HepG2 (cell line): ENCODE measurements around the gene CD7. TPM values are rescaled to one million over a fixed set of nuclear protein-coding genes. Genes with fewer than 3 reads are reported as not detected.

Source experiments
- ATM ChIP-seq: fragments of 450-650 bp; IDR thresholded peaks from 2 replicates; pipeline ENCODE4 v1.7.1; 2017; ENCODE audit warnings: mild to moderate bottlenecking, borderline replicate concordance
- PREB ChIP-seq: sonication (generic); formaldehyde crosslinking; IDR thresholded peaks from 2 replicates; pipeline ENCODE4 v1.4.0; 2020; ENCODE audit warnings: missing genetic modification reagents
- XBP1 ChIP-seq: sonication (generic); formaldehyde crosslinking; IDR thresholded peaks from 2 replicates; pipeline ENCODE4 v1.5.0; 2020; ENCODE audit warnings: missing genetic modification reagents
- ZBTB38 ChIP-seq: sonication (generic); formaldehyde crosslinking; IDR thresholded peaks from 2 replicates; pipeline ENCODE4 v1.5.1; 2020; ENCODE audit warnings: mild to moderate bottlenecking, missing genetic modification reagents
- ZGPAT ChIP-seq: IDR thresholded peaks from 2 replicates; pipeline ENCODE4 v1.6.1; 2016; ENCODE audit warnings: mild to moderate bottlenecking
- ZNF142 ChIP-seq: sonication (generic); formaldehyde crosslinking; IDR thresholded peaks from 2 replicates; pipeline ENCODE4 v1.4.0; 2020; ENCODE audit warnings: missing genetic modification reagents
- ZNF17 ChIP-seq: sonication (generic); formaldehyde crosslinking; IDR thresholded peaks from 2 replicates; pipeline ENCODE4 v1.5.0; 2020; ENCODE audit warnings: mild to moderate bottlenecking, missing genetic modification reagents
- polyA plus RNA-seq, 8 experiments: library from polyadenylated mRNA; depleted of rRNA in 3 of 8; stranded (reverse) in 7 of 8; unstranded in 1 of 8; fragments of >200 nt; fragmentation: Illumina TruSeq in 4 of 8; extraction: Trizol in 4 of 8; gene quantifications; 2 replicates each; pipeline versions ENCODE4 v1.2.1 to v1.2.3, GENCODE V29; 2011 to 2016; ENCODE audit warnings: low read depth in 4 of 8, missing spikeins in 1 of 8, mixed read lengths in 1 of 8; ENCODE audit not compliant: insufficient read depth in 1 of 8
- total RNA-seq, 5 experiments: library from RNA; depleted of rRNA; stranded (reverse); fragments of >200 nt; fragmentation: Illumina TruSeq; extraction: Trizol; gene quantifications; 2 replicates each; pipeline ENCODE4 v1.2.3, GENCODE V29; 2016; ENCODE audit warnings: low read depth in 1 of 5
- TF ChIP-seq, protein P1 (sequence below): sonication (generic); formaldehyde crosslinking; IDR thresholded peaks from 2 replicates; pipeline ENCODE4 v1.4.0; 2020; ENCODE audit warnings: missing genetic modification reagents, borderline replicate concordance
- TF ChIP-seq, protein P2 (sequence below): sonication (generic); formaldehyde crosslinking; IDR thresholded peaks from 2 replicates; pipeline ENCODE4 v1.8.0; 2022; ENCODE audit warnings: mild to moderate bottlenecking, missing genetic modification reagents
- TF ChIP-seq, protein P3 (sequence below): sonication (generic); formaldehyde crosslinking; IDR thresholded peaks from 2 replicates; pipeline ENCODE4 v1.4.0; 2020; ENCODE audit warnings: missing genetic modification reagents, borderline replicate concordance

The CD7 gene
- total and polyA plus RNA-seq, 2 of the 13 experiments (the other 11 are each of a cell fraction or from before 2014, with no cell fraction given), result 67.6 to 76.4 TPM

DNA sequence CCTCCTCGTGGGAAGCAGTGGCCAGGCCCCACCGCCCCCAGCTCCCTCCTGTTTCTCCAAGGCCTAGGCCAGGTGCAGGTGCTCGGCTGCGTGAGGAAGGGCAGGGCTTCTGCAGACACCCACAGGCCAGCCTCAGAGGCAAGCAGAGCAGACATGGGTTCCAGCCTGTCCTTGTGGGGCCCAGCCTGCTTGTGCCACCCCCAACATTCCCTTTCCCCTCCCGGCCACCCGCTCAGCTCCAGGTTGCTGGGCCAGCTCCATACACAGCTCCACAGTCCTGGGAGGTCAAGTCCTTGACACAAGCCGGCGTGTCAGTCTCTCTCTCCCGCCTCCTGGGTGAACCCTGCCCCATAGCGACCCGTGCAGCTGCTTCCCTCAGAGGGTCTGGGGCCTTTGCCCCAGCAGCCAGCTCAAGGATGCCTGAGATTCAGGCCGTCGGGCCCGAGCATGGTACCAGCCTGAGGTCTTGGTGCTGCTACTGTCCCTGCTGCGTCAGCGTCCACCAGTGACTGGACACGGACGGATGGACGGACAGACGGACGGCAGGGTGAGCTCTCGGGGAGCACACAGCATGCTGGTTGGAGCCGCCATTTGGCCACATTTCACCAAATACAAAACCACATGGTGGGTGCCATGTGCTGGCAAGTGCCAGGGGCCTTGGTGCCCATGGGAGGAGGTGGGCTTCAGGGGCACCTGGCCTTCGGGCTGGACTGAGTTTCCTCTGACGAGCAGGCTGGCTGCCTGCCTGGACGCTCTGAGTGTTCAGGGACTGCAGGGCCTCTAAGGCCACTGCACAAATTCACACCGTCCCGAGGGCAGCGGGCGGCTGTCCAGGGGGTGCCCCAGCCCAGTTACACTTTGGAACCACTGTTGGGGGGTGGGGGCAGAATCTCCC lies 8.1 kb upstream of the CD7 start (continued):
- TF ChIP-seq, protein P1, sequence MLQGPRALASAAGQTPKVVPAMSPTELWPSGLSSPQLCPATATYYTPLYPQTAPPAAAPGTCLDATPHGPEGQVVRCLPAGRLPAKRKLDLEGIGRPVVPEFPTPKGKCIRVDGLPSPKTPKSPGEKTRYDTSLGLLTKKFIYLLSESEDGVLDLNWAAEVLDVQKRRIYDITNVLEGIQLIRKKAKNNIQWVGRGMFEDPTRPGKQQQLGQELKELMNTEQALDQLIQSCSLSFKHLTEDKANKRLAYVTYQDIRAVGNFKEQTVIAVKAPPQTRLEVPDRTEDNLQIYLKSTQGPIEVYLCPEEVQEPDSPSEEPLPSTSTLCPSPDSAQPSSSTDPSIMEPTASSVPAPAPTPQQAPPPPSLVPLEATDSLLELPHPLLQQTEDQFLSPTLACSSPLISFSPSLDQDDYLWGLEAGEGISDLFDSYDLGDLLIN, result no peak
- TF ChIP-seq ATM (no peak), XBP1 (no peak), PREB (CRISPR knock-in tag) (no peak), ZNF142 (CRISPR knock-in tag) (peak; percentile 83), ZNF17 (no peak), ZGPAT (CRISPR knock-in tag) (peak; percentile 69), ZBTB38 (CRISPR knock-in tag) (peak; percentile 93; the same call in 1 of the 2 replicates)
- TF ChIP-seq, protein P2, sequence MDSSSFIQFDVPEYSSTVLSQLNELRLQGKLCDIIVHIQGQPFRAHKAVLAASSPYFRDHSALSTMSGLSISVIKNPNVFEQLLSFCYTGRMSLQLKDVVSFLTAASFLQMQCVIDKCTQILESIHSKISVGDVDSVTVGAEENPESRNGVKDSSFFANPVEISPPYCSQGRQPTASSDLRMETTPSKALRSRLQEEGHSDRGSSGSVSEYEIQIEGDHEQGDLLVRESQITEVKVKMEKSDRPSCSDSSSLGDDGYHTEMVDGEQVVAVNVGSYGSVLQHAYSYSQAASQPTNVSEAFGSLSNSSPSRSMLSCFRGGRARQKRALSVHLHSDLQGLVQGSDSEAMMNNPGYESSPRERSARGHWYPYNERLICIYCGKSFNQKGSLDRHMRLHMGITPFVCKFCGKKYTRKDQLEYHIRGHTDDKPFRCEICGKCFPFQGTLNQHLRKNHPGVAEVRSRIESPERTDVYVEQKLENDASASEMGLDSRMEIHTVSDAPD (CRISPR knock-in tag), result no peak; the same call in 1 of the 2 replicates
- TF ChIP-seq, protein P3, sequence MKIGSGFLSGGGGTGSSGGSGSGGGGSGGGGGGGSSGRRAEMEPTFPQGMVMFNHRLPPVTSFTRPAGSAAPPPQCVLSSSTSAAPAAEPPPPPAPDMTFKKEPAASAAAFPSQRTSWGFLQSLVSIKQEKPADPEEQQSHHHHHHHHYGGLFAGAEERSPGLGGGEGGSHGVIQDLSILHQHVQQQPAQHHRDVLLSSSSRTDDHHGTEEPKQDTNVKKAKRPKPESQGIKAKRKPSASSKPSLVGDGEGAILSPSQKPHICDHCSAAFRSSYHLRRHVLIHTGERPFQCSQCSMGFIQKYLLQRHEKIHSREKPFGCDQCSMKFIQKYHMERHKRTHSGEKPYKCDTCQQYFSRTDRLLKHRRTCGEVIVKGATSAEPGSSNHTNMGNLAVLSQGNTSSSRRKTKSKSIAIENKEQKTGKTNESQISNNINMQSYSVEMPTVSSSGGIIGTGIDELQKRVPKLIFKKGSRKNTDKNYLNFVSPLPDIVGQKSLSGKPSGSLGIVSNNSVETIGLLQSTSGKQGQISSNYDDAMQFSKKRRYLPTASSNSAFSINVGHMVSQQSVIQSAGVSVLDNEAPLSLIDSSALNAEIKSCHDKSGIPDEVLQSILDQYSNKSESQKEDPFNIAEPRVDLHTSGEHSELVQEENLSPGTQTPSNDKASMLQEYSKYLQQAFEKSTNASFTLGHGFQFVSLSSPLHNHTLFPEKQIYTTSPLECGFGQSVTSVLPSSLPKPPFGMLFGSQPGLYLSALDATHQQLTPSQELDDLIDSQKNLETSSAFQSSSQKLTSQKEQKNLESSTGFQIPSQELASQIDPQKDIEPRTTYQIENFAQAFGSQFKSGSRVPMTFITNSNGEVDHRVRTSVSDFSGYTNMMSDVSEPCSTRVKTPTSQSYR (CRISPR knock-in tag), result peak; percentile 52; the same call in 1 of the 2 replicates
